ENCODE results near the gene TLR10. TPM values are rescaled to one million over a fixed set of nuclear protein-coding genes. Genes with fewer than 3 reads are reported as not detected.
A peak's percentile ranks its signal among the peaks of the same experiment; 100 is the strongest.

TLR10 gene
- total and polyA plus RNA-seq, 2 experiments from 2014 or later: 0.14 TPM; not detected in 1

GRCh38 chr4:38762560-38762959 is 20.2 kb downstream of the TLR10 start:
- no peak overlapping the region for H3K4me3 Mint-ChIP-seq
- TF ChIP-seq POLR2AphosphoS5 (IDR thresholded peaks at IDR 0.05; ENCODE audit: low read depth) (no peak), CREB1 (CRISPR knock-in tag; IDR thresholded peaks at IDR 0.05; ENCODE audit: low read depth) (no peak), STAT1 (IDR thresholded peaks at IDR 0.05; ENCODE audit: unreplicated experiment) (no peak), CTCF (conservative IDR thresholded peaks at IDR 0.05; ENCODE audit: low read depth in 2 of 2) (no peak), ZNF114 (CRISPR knock-in tag; IDR thresholded peaks at IDR 0.05) (no peak), EZH2 (IDR thresholded peaks at IDR 0.05; ENCODE audit: low read depth, unreplicated experiment) (no peak), JUNB (IDR thresholded peaks at IDR 0.05; ENCODE audit: unreplicated experiment) (no peak), REST (IDR thresholded peaks at IDR 0.05; ENCODE audit: unreplicated experiment) (no peak)
- DNase-seq (ENCODE audit: low spot score) (no peak), ATAC-seq (no peak)
- Histone ChIP-seq H3F3A (replicated peaks; ENCODE audit: low read depth) (no peaks in the 10 kb centered on the region), H3K4me2 (no peak overlapping the region), H4K20me1 (replicated peaks; ENCODE audit: insufficient read depth) (no peaks in the 10 kb centered on the region), H3K27ac (ENCODE audit: low read depth) (no peak overlapping the region), H3K9me2 (ENCODE audit: insufficient read depth) (no peaks in the 10 kb centered on the region), H3K27me3 (ENCODE audit: insufficient read depth) (no peaks in the 10 kb centered on the region), H2AFZ (peak overlapping the region; percentile 80), H3K4me1 (ENCODE audit: insufficient read depth) (no peaks in the 10 kb centered on the region), H3K36me3 (ENCODE audit: insufficient read depth) (no peaks in the 10 kb centered on the region), H3K79me2 (replicated peaks; ENCODE audit: insufficient read depth) (no peaks in the 10 kb centered on the region), H3K4me3 (no peak overlapping the region)
- H3K27ac Mint-ChIP-seq: no peak overlapping the region; the same call in 1 of the 2 replicates
- no peaks in the 10 kb centered on the region for H3K9me3 Mint-ChIP-seq
- H3K36me3 Mint-ChIP-seq (ENCODE audit: low read depth): no peaks in the 10 kb centered on the region; the same call in 2 of the 3 replicates
- H3K4me1 Mint-ChIP-seq: peaks cover 5% of the 10 kb centered on the region; the same call in 1 of the 3 replicates
- H3K27me3 Mint-ChIP-seq (ENCODE audit: insufficient read depth, low read depth, poor library complexity): peaks cover 3% of the 10 kb centered on the region

GRCh38 chr4:38759790-38760122 is 23.0 kb downstream of the TLR10 start:
- ATAC-seq: no peak
- H3K36me3 Mint-ChIP-seq (ENCODE audit: low read depth): no peaks in the 10 kb centered on the region
- H3K9me2 ChIP-seq (ENCODE audit: insufficient read depth): no peaks in the 10 kb centered on the region
- no peak for TF ChIP-seq CTCF (conservative IDR thresholded peaks at IDR 0.05; ENCODE audit: low read depth in 2 of 2)
- no peak for TF ChIP-seq ZNF331 (CRISPR knock-in tag; IDR thresholded peaks at IDR 0.05; ENCODE audit: low read depth)
- TF ChIP-seq POLR2AphosphoS5 (IDR thresholded peaks at IDR 0.05; ENCODE audit: low read depth): no peak

More at GRCh38 chr4:38759790-38760122, 23.0 kb downstream of the TLR10 start:
- Mint-ChIP-seq H3K4me1 (peaks cover 5% of the 10 kb centered on the region; the same call in 1 of the 3 replicates), H3K27me3 (ENCODE audit: insufficient read depth, low read depth, poor library complexity) (peaks cover 3% of the 10 kb centered on the region), H3K27ac (no peak overlapping the region), H3K9me3 (no peaks in the 10 kb centered on the region), H3K4me3 (no peak overlapping the region)
- no peak overlapping the region for H3K4me2 ChIP-seq
- H2AFZ ChIP-seq: no peak overlapping the region
- H3K4me3 ChIP-seq: no peak overlapping the region
- no peaks in the 10 kb centered on the region for H3K27me3 ChIP-seq (ENCODE audit: insufficient read depth)
- DNase-seq (ENCODE audit: low spot score): no peak
- H3K79me2 ChIP-seq (replicated peaks; ENCODE audit: insufficient read depth): no peaks in the 10 kb centered on the region
- H3K27ac ChIP-seq (ENCODE audit: low read depth): no peak overlapping the region
- no peaks in the 10 kb centered on the region for H3F3A ChIP-seq (replicated peaks; ENCODE audit: low read depth)
- H4K20me1 ChIP-seq (replicated peaks; ENCODE audit: insufficient read depth): no peaks in the 10 kb centered on the region
- no peaks in the 10 kb centered on the region for H3K36me3 ChIP-seq (ENCODE audit: insufficient read depth)
- no peaks in the 10 kb centered on the region for H3K4me1 ChIP-seq (ENCODE audit: insufficient read depth)
